Mesenchymal stem cell (in vitro differentiated cells and primary cell): ENCODE data around the gene C21orf58.

Source experiments
- DNase-seq: peaks from one replicate; pipeline ENCODE4 v3.0.0-alpha.2; 2013
- H2AFZ ChIP-seq: one replicate; pipeline ENCODE4 v1.6.1; 2013; ENCODE audit warnings: low read depth, mild to moderate bottlenecking, control low read depth, inconsistent platforms, low read length, moderate library complexity
- H2AK5ac ChIP-seq: 2 replicates; pipeline ENCODE4 v1.6.1; 2013; ENCODE audit warnings: low read length, moderate library complexity, mild to moderate bottlenecking, inconsistent platforms; ENCODE audit not compliant: severe bottlenecking
- H2BK120ac ChIP-seq: one replicate; pipeline ENCODE4 v1.6.1; 2013; ENCODE audit warnings: low read depth, mild to moderate bottlenecking, inconsistent platforms, low read length, moderate library complexity
- H2BK12ac ChIP-seq, 2 experiments: one replicate each; pipeline ENCODE4 v1.6.1; 2013; ENCODE audit warnings: inconsistent platforms in 2 of 2, low read length in 2 of 2, mild to moderate bottlenecking in 2 of 2, moderate library complexity in 2 of 2, control low read depth in 1 of 2
- H2BK15ac ChIP-seq: one replicate; pipeline ENCODE4 v1.6.1; 2013; ENCODE audit warnings: mild to moderate bottlenecking, low read depth, inconsistent platforms; ENCODE audit not compliant: poor library complexity, severe bottlenecking
- H2BK5ac ChIP-seq: 2 replicates; pipeline ENCODE4 v1.6.1; 2013; ENCODE audit warnings: low read depth, mild to moderate bottlenecking, low read length, control low read depth, inconsistent platforms; ENCODE audit not compliant: poor library complexity, severe bottlenecking
- H3K14ac ChIP-seq, 2 experiments: one replicate each; pipeline ENCODE4 v1.6.1; 2013; ENCODE audit warnings: inconsistent platforms in 2 of 2, low read length in 2 of 2, control low read depth in 1 of 2, mild to moderate bottlenecking in 1 of 2, moderate library complexity in 1 of 2
- H3K18ac ChIP-seq, 2 experiments: one replicate each; pipeline ENCODE4 v1.6.1; 2013; ENCODE audit warnings: inconsistent platforms in 2 of 2, low read length in 2 of 2, control low read depth in 1 of 2, low read depth in 1 of 2, mild to moderate bottlenecking in 1 of 2
- H3K23ac ChIP-seq, 2 experiments: one replicate each; pipeline ENCODE4 v1.6.1; 2013; ENCODE audit warnings: inconsistent platforms in 2 of 2, low read length in 2 of 2, mild to moderate bottlenecking in 2 of 2, moderate library complexity in 2 of 2, control low read depth in 1 of 2
- H3K27ac ChIP-seq: 2 replicates; pipeline ENCODE4 v1.5.1; 2013; ENCODE audit warnings: mild to moderate bottlenecking, moderate library complexity, low read length, control low read depth, inconsistent platforms; ENCODE audit not compliant: poor library complexity, severe bottlenecking
- H3K27me3 ChIP-seq, 2 experiments: 2 replicates each; pipeline versions ENCODE4 v1.6.1 to v1.7.0; 2013; ENCODE audit warnings: low read length in 2 of 2, mild to moderate bottlenecking in 2 of 2, moderate library complexity in 2 of 2, control low read depth in 1 of 2, inconsistent platforms in 1 of 2; ENCODE audit not compliant: control insufficient read depth in 1 of 2, insufficient read depth in 1 of 2
- H3K36me3 ChIP-seq, 2 experiments: 2 replicates each; pipeline versions ENCODE4 v1.6.1 to v1.7.0; 2013; ENCODE audit warnings: low read length in 2 of 2, control low read depth in 1 of 2, inconsistent platforms in 1 of 2, low read depth in 1 of 2, mild to moderate bottlenecking in 1 of 2; ENCODE audit not compliant: insufficient read depth in 2 of 2, control insufficient read depth in 1 of 2
- H3K4ac ChIP-seq, 2 experiments: one replicate each; pipeline ENCODE4 v1.6.1; 2013; ENCODE audit warnings: inconsistent platforms in 2 of 2, low read length in 2 of 2, mild to moderate bottlenecking in 2 of 2, moderate library complexity in 2 of 2, control low read depth in 1 of 2, low read depth in 1 of 2
- H3K4me1 ChIP-seq: 2 replicates; pipeline ENCODE4 v1.6.1; 2013; ENCODE audit warnings: low read depth, low read length, control low read depth; ENCODE audit not compliant: control insufficient read depth, insufficient read depth
- H3K4me2 ChIP-seq: 2 replicates; pipeline ENCODE4 v1.6.1; 2013; ENCODE audit warnings: low read length, mild to moderate bottlenecking, inconsistent platforms; ENCODE audit not compliant: poor library complexity, severe bottlenecking
- H3K4me3 ChIP-seq, 2 experiments: 2 replicates each; pipeline versions ENCODE4 v1.5.1 to v1.7.0; 2013; ENCODE audit warnings: low read length in 2 of 2, mild to moderate bottlenecking in 2 of 2, control low read depth in 1 of 2, low read depth in 1 of 2; ENCODE audit not compliant: insufficient read depth in 1 of 2
- H3K79me1 ChIP-seq: replicated peaks from 2 replicates; pipeline ENCODE4 v1.6.1; 2013; ENCODE audit warnings: mild to moderate bottlenecking, control low read depth, low read length, inconsistent platforms; ENCODE audit not compliant: poor library complexity, severe bottlenecking
- H3K9ac ChIP-seq: 2 replicates; pipeline ENCODE4 v1.7.0; 2013; ENCODE audit warnings: mild to moderate bottlenecking, low read length, moderate library complexity
- H3K9me3 ChIP-seq: 2 replicates; pipeline ENCODE4 v1.7.0; 2013; ENCODE audit warnings: mild to moderate bottlenecking, low read length; ENCODE audit not compliant: control insufficient read depth
- H4K8ac ChIP-seq: one replicate; pipeline ENCODE4 v1.6.1; 2013; ENCODE audit warnings: inconsistent platforms, mild to moderate bottlenecking, low read length, moderate library complexity
- H4K91ac ChIP-seq: one replicate; pipeline ENCODE4 v1.6.1; 2013; ENCODE audit warnings: mild to moderate bottlenecking, low read length, inconsistent platforms
- WGBS: methylation state at CpG from one replicate; pipeline ENCODE4 v1.1.7; 2013; ENCODE audit warnings: mixed read lengths; 5-methylcytosine and 5-hydroxymethylcytosine counted together

The C21orf58 gene

GRCh38 chr21:46269466-46269865, 54.2 kb downstream of the C21orf58 start:
- Histone ChIP-seq H2BK15ac (no peak overlapping the region), H3K9me3 (no peaks in the 10 kb centered on the region), H3K4me2 (no peak overlapping the region), H3K27ac (no peak overlapping the region), H3K4me1 (peaks cover 8% of the 10 kb centered on the region), H2BK12ac (no peak overlapping the region), H3K9ac (no peak overlapping the region), H3K79me1 (peaks cover 30% of the 10 kb centered on the region), H3K27me3 (no peaks in the 10 kb centered on the region), H3K18ac (no peak overlapping the region), H3K4ac (peak overlapping the region in 1 of 2 experiments; percentile 24), H3K23ac (no peak overlapping the region), H4K91ac (no peak overlapping the region), H4K8ac (no peak overlapping the region), H2AK5ac (no peak overlapping the region), H2AFZ (no peak overlapping the region), H2BK120ac (no peak overlapping the region), H3K4me3 (no peak overlapping the region), H3K14ac (no peak overlapping the region), H3K36me3 (peaks cover 84 to 95% of the 10 kb centered on the region in 2 experiments), H2BK5ac (no peak overlapping the region)
- DNase-seq = no peak
- WGBS = 95% methylated on average over 10 of the region's 10 CpGs

- Histone ChIP-seq H2AK5ac (no peak overlapping the region), H3K9ac (no peak overlapping the region), H3K27ac (no peak overlapping the region), H2BK12ac (no peak overlapping the region), H3K79me1 (peaks cover 32% of the 10 kb centered on the region), H2BK5ac (no peak overlapping the region), H3K36me3 (peaks cover 83 to 93% of the 10 kb centered on the region in 2 experiments), H3K4me3 (no peak overlapping the region), H4K91ac (no peak overlapping the region), H4K8ac (no peak overlapping the region), H3K23ac (no peak overlapping the region), H3K4me1 (peaks cover 12% of the 10 kb centered on the region), H3K4ac (no peak overlapping the region), H3K27me3 (no peaks in the 10 kb centered on the region), H2AFZ (no peak overlapping the region), H3K4me2 (no peak overlapping the region), H2BK15ac (no peak overlapping the region), H2BK120ac (no peak overlapping the region), H3K9me3 (no peaks in the 10 kb centered on the region), H3K14ac (no peak overlapping the region), H3K18ac (no peak overlapping the region)
- no peak for DNase-seq
- WGBS = 96% methylated on average over 13 of the region's 13 CpGs
Measured at GRCh38 chr21:46268371-46268770, 55.3 kb downstream of the C21orf58 start.

- H3K27me3 ChIP-seq = no peaks in the 10 kb centered on the region
- H3K36me3 ChIP-seq = peaks cover 72 to 86% of the 10 kb centered on the region in 2 experiments
- no peak for DNase-seq
Measured at GRCh38 chr21:46266946-46267345, 56.7 kb downstream of the C21orf58 start.

GRCh38 chr21:46265736-46266525, 57.7 kb downstream of the C21orf58 start:
- no peak overlapping the region for H3K4me3 ChIP-seq
- H3K18ac ChIP-seq = no peak overlapping the region
- H3K4me1 ChIP-seq = peaks cover 12% of the 10 kb centered on the region
- 90% methylated on average over 26 of the region's 26 CpGs for WGBS
- no peaks in the 10 kb centered on the region for H3K9me3 ChIP-seq
- H3K36me3 ChIP-seq = peaks cover 70 to 86% of the 10 kb centered on the region in 2 experiments
- no peak overlapping the region for H3K14ac ChIP-seq
- no peak overlapping the region for H2BK5ac ChIP-seq
- H2AFZ ChIP-seq = no peak overlapping the region
- H4K8ac ChIP-seq = no peak overlapping the region
- no peak overlapping the region for H3K27ac ChIP-seq
- H3K9ac ChIP-seq = no peak overlapping the region
- H2BK12ac ChIP-seq = no peak overlapping the region
- H3K23ac ChIP-seq = no peak overlapping the region
- no peak overlapping the region for H2AK5ac ChIP-seq
- H3K4ac ChIP-seq = no peak overlapping the region
- DNase-seq = no peak
- H2BK15ac ChIP-seq = no peak overlapping the region
- no peak overlapping the region for H2BK120ac ChIP-seq
- no peaks in the 10 kb centered on the region for H3K27me3 ChIP-seq
- H3K79me1 ChIP-seq = peaks cover 24% of the 10 kb centered on the region
- no peak overlapping the region for H3K4me2 ChIP-seq
- no peak overlapping the region for H4K91ac ChIP-seq

More at GRCh38 chr21:46266946-46267345, 56.7 kb downstream of the C21orf58 start:
- no peak overlapping the region for H3K4ac ChIP-seq
- no peak overlapping the region for H2AK5ac ChIP-seq
- no peak overlapping the region for H4K91ac ChIP-seq
- 91% methylated on average over 18 of the region's 19 CpGs for WGBS
- no peak overlapping the region for H2AFZ ChIP-seq
- peaks cover 12% of the 10 kb centered on the region for H3K4me1 ChIP-seq
- no peak overlapping the region for H3K27ac ChIP-seq
- no peak overlapping the region for H2BK12ac ChIP-seq
- H2BK15ac ChIP-seq = no peak overlapping the region
- H3K23ac ChIP-seq = no peak overlapping the region
- no peak overlapping the region for H2BK5ac ChIP-seq
- H3K4me2 ChIP-seq = no peak overlapping the region
- H3K14ac ChIP-seq = no peak overlapping the region
- H3K18ac ChIP-seq = no peak overlapping the region
- no peak overlapping the region for H3K9ac ChIP-seq
- no peak overlapping the region for H3K4me3 ChIP-seq
- H4K8ac ChIP-seq = no peak overlapping the region
- peaks cover 22% of the 10 kb centered on the region for H3K79me1 ChIP-seq
- no peak overlapping the region for H2BK120ac ChIP-seq
- H3K9me3 ChIP-seq = no peaks in the 10 kb centered on the region
